Measurements from ENCODE around the gene SRF. TPM values are rescaled to one million over a fixed set of nuclear protein-coding genes. Genes with fewer than 3 reads are reported as not detected.

SRF gene
- total RNA-seq, 1 experiment from 2014 or later: 35.0 TPM

DNA sequence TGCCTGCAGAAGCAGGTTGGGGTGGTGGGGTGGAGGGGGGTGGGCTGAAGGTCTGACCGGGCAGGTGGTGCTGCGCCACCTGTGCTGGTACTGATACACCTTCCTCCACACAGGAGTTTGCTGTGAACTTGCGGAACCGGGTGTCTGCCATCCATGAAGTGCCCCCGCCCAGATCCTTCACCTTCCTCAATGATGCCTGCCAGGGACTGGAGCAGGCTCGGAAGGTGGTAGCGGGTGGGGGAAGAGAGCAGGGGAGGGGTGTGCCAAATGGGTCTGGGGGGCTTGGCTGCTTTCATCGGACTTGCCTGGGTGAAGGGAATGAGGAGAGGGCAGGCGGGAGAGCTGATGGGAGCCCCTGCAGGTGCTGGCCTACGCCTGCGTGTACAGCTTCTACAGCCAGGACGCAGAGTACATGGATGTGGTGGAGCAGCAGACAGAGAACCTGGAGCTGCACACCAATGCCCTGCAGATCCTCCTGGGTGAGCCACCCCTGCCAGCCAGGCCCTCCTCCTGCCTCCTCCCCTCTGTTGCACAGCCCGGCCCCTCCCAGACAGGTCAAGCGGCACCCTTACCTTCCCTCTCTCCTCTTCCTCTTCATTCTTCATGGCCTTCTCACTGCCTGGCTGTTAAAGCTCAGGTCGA is 51.5 kb downstream of the SRF start:
- DNase-seq (no peak), ATAC-seq (no peak)
- peaks cover 5% of the 10 kb centered on the region for H3K79me2 ChIP-seq (ENCODE audit: low read length)
- H2AFZ ChIP-seq (ENCODE audit: low read length): no peak overlapping the region
- H3F3A ChIP-seq (ENCODE audit: low read length, unreplicated experiment): no peaks in the 10 kb centered on the region
- no peak overlapping the region for H3K4me3 ChIP-seq (ENCODE audit: low read length)
- no peaks in the 10 kb centered on the region for H3K27me3 ChIP-seq (ENCODE audit: low read length)
- H3K4me2 ChIP-seq (ENCODE audit: low read length): no peak overlapping the region
- H4K20me1 ChIP-seq (ENCODE audit: low read length): no peaks in the 10 kb centered on the region
- H3K36me3 ChIP-seq (ENCODE audit: low read depth, low read length): no peaks in the 10 kb centered on the region
- H3K9ac ChIP-seq (ENCODE audit: low read length): no peak overlapping the region
- no peak for TF ChIP-seq EZH2 (IDR thresholded peaks at IDR 0.05; ENCODE audit: low read length, unreplicated experiment)
- TF ChIP-seq, protein P1, sequence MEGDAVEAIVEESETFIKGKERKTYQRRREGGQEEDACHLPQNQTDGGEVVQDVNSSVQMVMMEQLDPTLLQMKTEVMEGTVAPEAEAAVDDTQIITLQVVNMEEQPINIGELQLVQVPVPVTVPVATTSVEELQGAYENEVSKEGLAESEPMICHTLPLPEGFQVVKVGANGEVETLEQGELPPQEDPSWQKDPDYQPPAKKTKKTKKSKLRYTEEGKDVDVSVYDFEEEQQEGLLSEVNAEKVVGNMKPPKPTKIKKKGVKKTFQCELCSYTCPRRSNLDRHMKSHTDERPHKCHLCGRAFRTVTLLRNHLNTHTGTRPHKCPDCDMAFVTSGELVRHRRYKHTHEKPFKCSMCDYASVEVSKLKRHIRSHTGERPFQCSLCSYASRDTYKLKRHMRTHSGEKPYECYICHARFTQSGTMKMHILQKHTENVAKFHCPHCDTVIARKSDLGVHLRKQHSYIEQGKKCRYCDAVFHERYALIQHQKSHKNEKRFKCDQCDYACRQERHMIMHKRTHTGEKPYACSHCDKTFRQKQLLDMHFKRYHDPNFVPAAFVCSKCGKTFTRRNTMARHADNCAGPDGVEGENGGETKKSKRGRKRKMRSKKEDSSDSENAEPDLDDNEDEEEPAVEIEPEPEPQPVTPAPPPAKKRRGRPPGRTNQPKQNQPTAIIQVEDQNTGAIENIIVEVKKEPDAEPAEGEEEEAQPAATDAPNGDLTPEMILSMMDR (conservative IDR thresholded peaks at IDR 0.05; ENCODE audit: low read depth, low read length): no peak
- no peak for TF ChIP-seq EZH2phosphoT487 (IDR thresholded peaks at IDR 0.05; ENCODE audit: borderline replicate concordance, low read length)
- H3K4me1 ChIP-seq (ENCODE audit: insufficient read depth, low read length): 0 out of 2 replicates have a peak, but pooled peaks cover 3% of the 10 kb centered on the region
- BruUV-seq (replicated peaks): no TSS peak
- H3K27ac ChIP-seq (ENCODE audit: low read length): no peak overlapping the region
- H3K9me2 ChIP-seq (replicated peaks; ENCODE audit: low read length): no peaks in the 10 kb centered on the region
- ChIA-PET CTCF (interaction anchor here (0.6 kb wide), 1 partner anchor 215 kb away, joined by 3 read pairs; no protein-coding TSS in a partner anchor), POLR2A (ENCODE audit: unreplicated experiment) (no interaction called here)
- intact Hi-C loops (cut with micrococcal nuclease): no loop called here
- H3K9me3 ChIP-seq (ENCODE audit: low read length): no peaks in the 10 kb centered on the region

GRCh38 chr6:43223175-43223574 is 52.1 kb downstream of the SRF start:
- Histone ChIP-seq H3K36me3 (ENCODE audit: low read depth, low read length) (no peaks in the 10 kb centered on the region), H3K27ac (ENCODE audit: low read length) (no peak overlapping the region), H3F3A (ENCODE audit: low read length, unreplicated experiment) (no peaks in the 10 kb centered on the region), H3K9me3 (ENCODE audit: low read length) (no peaks in the 10 kb centered on the region), H3K4me2 (ENCODE audit: low read length) (no peak overlapping the region), H3K4me1 (ENCODE audit: insufficient read depth, low read length) (peaks cover 5% of the 10 kb centered on the region; the same call in 1 of the 2 replicates), H3K9ac (ENCODE audit: low read length) (no peak overlapping the region), H2AFZ (ENCODE audit: low read length) (no peak overlapping the region), H3K9me2 (replicated peaks; ENCODE audit: low read length) (no peaks in the 10 kb centered on the region), H3K4me3 (ENCODE audit: low read length) (no peak overlapping the region), H3K27me3 (ENCODE audit: low read length) (no peaks in the 10 kb centered on the region), H3K79me2 (ENCODE audit: low read length) (peaks cover 12% of the 10 kb centered on the region), H4K20me1 (ENCODE audit: low read length) (no peaks in the 10 kb centered on the region)
- DNase-seq (no peak), ATAC-seq (no peak)
- ChIA-PET POLR2A (ENCODE audit: unreplicated experiment) (no interaction called here), CTCF (interaction anchor here (0.6 kb wide), 1 partner anchor 214 kb away, joined by 3 read pairs; no protein-coding TSS in a partner anchor)
- TF ChIP-seq EZH2phosphoT487 (IDR thresholded peaks at IDR 0.05; ENCODE audit: borderline replicate concordance, low read length) (no peak), EZH2 (IDR thresholded peaks at IDR 0.05; ENCODE audit: low read length, unreplicated experiment) (no peak)
- TF ChIP-seq, protein P1 (conservative IDR thresholded peaks at IDR 0.05; ENCODE audit: low read depth, low read length): no peak
- intact Hi-C loops (cut with micrococcal nuclease): no loop called here
- BruUV-seq (replicated peaks): no TSS peak

- Histone ChIP-seq H3K9me2 (replicated peaks; ENCODE audit: low read length) (no peaks in the 10 kb centered on the region), H3K79me2 (ENCODE audit: low read length) (peaks cover 19% of the 10 kb centered on the region), H3K4me1 (ENCODE audit: insufficient read depth, low read length) (peaks cover 10% of the 10 kb centered on the region; the same call in 1 of the 2 replicates), H3K27ac (ENCODE audit: low read length) (no peak overlapping the region), H2AFZ (ENCODE audit: low read length) (no peak overlapping the region), H3K36me3 (ENCODE audit: low read depth, low read length) (no peaks in the 10 kb centered on the region), H4K20me1 (ENCODE audit: low read length) (no peaks in the 10 kb centered on the region), H3K4me2 (ENCODE audit: low read length) (no peak overlapping the region), H3K9ac (ENCODE audit: low read length) (no peak overlapping the region), H3F3A (ENCODE audit: low read length, unreplicated experiment) (no peaks in the 10 kb centered on the region), H3K27me3 (ENCODE audit: low read length) (no peaks in the 10 kb centered on the region), H3K9me3 (ENCODE audit: low read length) (no peaks in the 10 kb centered on the region), H3K4me3 (ENCODE audit: low read length) (no peak overlapping the region)
- ChIA-PET POLR2A (ENCODE audit: unreplicated experiment) (no interaction called here), CTCF (no interaction called here)
- intact Hi-C loops (cut with micrococcal nuclease): no loop called here
- ATAC-seq: no peak
- no peak for DNase-seq
- TF ChIP-seq EZH2 (IDR thresholded peaks at IDR 0.05; ENCODE audit: low read length, unreplicated experiment): no peak
- BruUV-seq (replicated peaks): no TSS peak
Observed at GRCh38 chr6:43226192-43226851, 55.3 kb downstream of the SRF start.

Measured in PC-3 (cell line).